GM21423 (cell line): Measurements from ENCODE around the gene TSPO2.

Experiments
- ATAC-seq: cut with Tn5 transposase; IDR thresholded peaks from one replicate; pipeline ENCODE4 v1.9.1; 2021; ENCODE audit warnings: mild to moderate bottlenecking, moderate library complexity; ENCODE audit not compliant: unreplicated experiment

The TSPO2 gene

GRCh38 chr6:41027241-41027640 is 15.0 kb upstream of the TSPO2 start:
- no peak for ATAC-seq

- ATAC-seq = peak; percentile 85
Measured at GRCh38 chr6:41027799-41028560, 14.3 kb upstream of the TSPO2 start.

GRCh38 chr6:41028561-41029412 is 13.5 kb upstream of the TSPO2 start:
- ATAC-seq = peak; percentile 32

GRCh38 chr6:41032830-41033229 is 9.4 kb upstream of the TSPO2 start:
- no peak for ATAC-seq

- no peak for ATAC-seq
Measured at GRCh38 chr6:41033776-41034175, 8.5 kb upstream of the TSPO2 start.

- no peak for ATAC-seq
Measured at GRCh38 chr6:41036186-41036585, 6.1 kb upstream of the TSPO2 start.

GRCh38 chr6:41036601-41037000 is 5.7 kb upstream of the TSPO2 start:
- no peak for ATAC-seq

- no peak for ATAC-seq
Measured at GRCh38 chr6:41037107-41037900, 5.0 kb upstream of the TSPO2 start.

GRCh38 chr6:41038205-41038604 is 4.1 kb upstream of the TSPO2 start:
- no peak for ATAC-seq

GRCh38 chr6:41039060-41039998 is 2.9 kb upstream of the TSPO2 start, which contains the start of gene UNC5CL:
TSS of gene UNC5CL (minus strand) at chr6:41039221. CDS start at chr6:41035074, 4,147 bp downstream.
- no peak for ATAC-seq

GRCh38 chr6:41040101-41040939 is 1.9 kb upstream of the TSPO2 start:
- ATAC-seq = peak; percentile 45

- no peak for ATAC-seq
Measured at GRCh38 chr6:41040940-41041536, 1.2 kb upstream of the TSPO2 start.

GRCh38 chr6:41043151-41043550 is 884 bp downstream of the TSPO2 start:
- ATAC-seq = no peak

- ATAC-seq = no peak
Measured at GRCh38 chr6:41045664-41046063, 3.4 kb downstream of the TSPO2 start.

- no peak for ATAC-seq
Measured at GRCh38 chr6:41046084-41046483, 3.8 kb downstream of the TSPO2 start.

GRCh38 chr6:41047306-41047705 is 5.0 kb downstream of the TSPO2 start:
- no peak for ATAC-seq

GRCh38 chr6:41047745-41048732 is 5.8 kb downstream of the TSPO2 start:
- no peak for ATAC-seq

- no peak for ATAC-seq
Measured at GRCh38 chr6:41049521-41049920, 7.3 kb downstream of the TSPO2 start.
